C1 segment of cervical spinal cord (tissue), 14 donors: Measurements from ENCODE around the gene LRP10.
"Not testable (repeated sequence)": the region's sequence is repeated elsewhere in the genome, so short reads cannot be mapped to it uniquely, and the experiment has no call there.

Experiments
- DNase-seq, 14 donors: peaks; one replicate each; lab custom pipeline; 2025; lab: John Stamatoyannopoulos, UW

LRP10 gene

DNA sequence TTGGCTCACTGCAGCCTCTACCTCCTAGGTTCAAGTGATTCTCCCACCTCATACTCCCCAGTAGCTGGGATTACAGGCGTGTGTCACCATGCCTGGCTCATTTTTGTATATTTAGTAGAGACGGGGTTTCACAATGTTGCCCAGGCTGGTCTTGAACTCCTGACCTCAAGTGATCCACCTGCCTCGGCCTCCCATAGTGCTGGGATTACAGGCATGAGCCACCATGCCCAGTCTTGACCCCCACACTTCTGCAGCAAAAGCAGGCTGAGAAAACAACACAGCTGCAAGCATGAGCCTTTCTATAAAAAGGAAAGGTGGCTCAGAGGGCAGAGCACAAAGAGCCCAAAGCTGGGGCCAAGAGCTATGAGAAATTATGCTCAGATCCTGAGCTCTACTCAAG lies 11.2 kb upstream of the LRP10 start:
- not testable (repeated sequence) for DNase-seq

DNA sequence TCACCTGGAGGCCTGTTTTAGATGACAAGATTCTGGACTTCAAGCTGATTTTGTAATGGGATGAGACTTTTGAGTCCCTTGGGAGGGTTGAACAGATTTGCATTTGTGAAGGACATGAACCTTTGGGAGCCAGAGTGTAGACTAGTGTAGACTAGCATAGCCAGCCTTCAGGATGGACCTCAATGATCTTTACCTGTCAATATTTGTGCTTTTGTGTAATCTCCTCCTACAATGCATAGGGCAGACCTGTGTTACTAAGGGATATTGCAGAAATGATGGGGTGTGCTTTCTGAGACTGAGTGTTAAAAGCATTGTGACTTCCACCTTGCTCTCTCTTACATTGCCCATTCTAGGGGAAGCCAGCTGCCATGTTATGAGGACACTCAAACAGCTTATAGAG lies 9.9 kb upstream of the LRP10 start:
- no peak for DNase-seq

DNA sequence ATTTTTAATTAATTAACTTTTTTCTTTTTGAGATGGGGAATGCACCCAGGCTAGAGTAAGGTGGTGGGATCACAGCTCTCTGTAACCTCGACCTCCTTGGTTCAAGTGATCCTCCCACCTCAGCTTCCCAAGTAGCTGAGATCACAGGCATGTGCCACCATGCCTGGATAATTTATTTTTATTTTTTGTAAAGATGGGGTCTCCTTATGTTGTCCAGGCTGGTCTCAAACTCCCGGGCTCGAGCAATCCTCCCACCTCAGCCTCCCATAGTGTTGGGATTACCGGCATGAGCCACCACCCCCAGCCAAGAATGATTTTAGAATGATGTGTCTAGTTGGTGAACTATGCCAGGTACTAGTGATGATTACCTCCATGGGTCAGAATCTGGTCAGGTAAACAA lies 6.6 kb upstream of the LRP10 start:
- no peak for DNase-seq

DNA sequence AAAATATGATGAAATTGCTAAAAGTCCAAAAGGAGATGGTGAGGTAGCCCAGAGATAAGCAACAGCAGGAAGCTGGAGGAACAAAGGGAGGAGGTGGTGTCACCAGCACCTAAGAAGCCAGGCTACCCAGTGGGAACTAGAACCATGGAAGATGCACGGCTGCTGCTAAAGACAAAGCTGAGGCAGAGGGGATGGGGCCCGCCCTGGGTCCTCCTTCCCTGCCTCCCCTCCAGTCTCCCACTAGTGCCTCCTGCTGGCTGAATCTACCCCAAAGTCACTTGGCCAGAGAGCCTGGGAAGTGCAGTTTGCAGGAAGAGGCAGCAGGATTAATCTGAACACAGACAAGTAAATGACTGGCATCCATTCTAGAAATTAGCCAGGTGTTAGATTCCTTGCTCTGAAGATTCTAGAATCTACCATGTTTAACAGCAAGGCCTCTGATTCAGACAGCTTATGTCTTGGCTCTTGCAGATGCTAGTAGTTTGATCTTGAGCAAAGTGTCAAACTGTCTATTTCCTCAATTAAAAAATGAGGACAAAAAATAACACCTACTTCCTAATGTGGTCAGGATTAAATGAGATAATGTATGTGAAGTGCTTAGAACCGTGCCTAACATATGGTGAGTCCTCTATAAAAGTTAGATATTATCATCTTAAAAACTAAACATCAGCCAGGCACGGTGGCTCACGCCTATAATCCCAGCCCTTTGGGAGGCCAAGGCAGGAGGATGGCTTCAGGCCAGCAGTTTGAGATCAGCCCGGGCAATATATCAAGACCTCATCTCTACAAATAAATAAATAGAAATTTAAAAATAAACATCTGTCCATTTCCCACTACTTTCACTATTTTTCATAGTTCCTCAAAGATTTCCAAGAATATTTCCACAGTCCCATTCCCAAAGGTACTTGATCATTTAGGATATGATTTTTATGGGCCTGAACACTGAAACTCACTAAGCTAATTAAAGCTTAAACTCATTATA lies 5.8 kb upstream of the LRP10 start:
- DNase-seq: no peak

DNA sequence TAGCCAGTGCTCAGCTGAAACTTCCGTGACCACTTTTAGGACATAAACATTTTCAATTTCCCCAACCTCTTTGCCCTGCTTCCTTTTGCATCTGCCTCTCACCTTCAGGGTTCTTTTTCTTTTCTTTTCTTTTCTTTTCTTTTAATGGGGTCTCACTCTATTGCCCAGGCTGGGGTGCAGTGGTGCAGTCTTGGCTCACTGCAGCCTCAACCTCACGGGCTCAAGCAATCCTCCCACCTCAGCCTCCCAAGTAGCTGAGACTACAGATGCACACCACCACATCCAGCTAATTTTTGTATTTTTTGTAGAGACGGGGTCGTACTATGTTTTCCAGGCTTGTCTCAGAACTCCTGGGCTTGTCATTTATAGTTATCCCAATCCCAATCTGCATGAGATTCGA lies 4.7 kb upstream of the LRP10 start:
- no peak for DNase-seq

DNA sequence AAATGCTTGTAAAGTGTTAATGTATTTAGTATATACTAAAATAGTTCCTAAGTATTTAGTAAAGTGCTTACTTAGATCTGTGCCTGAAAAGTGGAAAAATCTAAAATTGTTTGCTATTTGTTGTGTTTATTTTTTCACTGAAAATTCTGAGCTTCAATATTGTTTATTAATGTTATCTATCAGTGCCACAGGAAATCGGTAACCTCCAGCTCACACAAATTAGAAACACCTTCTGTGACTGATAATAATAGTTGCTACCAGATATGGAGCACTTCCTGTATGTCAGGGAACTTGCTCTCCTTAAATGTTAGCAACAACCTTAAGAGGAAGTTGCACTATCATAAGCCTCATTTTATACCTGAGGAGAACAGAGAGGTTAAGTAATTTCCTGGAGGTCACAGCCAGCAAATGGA lies 723 bp upstream of the LRP10 start:
- no peak for DNase-seq

DNA sequence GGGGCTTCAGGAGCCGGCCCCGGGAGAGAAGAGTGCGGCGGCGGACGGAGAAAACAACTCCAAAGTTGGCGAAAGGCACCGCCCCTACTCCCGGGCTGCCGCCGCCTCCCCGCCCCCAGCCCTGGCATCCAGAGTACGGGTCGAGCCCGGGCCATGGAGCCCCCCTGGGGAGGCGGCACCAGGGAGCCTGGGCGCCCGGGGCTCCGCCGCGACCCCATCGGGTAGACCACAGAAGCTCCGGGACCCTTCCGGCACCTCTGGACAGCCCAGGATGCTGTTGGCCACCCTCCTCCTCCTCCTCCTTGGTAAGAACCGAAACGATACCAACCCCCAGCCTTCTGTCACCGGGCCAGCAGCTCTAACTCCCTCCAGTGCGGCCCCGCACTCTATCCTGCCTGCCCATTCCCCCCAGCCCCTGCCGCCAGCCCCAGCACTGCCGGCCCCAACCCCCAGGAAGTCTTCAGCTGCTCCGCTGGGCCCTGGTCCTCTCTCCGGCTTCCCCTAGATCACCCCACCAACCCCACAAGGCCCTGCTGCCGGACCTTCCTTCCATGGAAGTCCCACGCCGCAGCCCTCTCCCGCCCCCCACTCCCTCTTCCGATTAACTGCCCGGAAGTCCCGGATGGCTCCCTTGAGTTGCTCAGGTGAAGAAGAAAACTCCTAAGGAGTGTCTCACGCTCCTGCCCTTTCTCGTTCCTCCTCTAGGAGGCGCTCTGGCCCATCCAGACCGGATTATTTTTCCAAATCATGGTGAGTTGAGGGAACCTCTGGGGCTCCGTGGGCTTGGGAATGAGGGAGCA lies 693 bp downstream of the LRP10 start:
- DNase-seq: peak in 11 of 14 donors; percentile 30 to 79 (median 71)

DNA sequence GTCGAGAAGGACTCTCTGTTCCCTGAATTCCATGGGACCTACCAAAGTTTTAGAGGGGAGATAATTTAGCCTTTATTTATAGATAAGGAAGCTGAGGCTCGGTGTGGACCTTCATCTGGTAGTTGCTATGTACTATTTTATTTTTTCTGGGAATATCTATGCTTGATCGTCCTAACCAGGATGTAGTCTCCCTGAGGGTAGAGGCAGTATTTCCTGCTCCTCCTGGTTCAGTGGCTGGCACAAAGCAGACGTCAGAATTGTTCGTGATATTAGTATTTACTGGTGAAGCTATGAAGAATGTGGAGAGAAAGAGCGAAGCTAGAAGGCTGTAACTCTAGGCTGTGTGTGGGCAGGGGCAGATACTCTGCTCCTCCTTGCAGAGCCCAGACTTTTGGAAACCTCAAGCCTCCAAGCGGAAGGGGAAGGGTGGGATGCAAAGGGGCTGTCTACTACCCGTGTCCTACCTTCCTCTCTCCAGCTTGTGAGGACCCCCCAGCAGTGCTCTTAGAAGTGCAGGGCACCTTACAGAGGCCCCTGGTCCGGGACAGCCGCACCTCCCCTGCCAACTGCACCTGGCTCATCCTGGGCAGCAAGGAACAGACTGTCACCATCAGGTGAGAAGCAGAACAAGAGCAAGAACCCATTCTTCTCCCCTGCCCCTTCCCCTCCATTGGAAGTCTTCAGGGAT lies 1.4 kb downstream of the LRP10 start:
- DNase-seq: no peak

DNA sequence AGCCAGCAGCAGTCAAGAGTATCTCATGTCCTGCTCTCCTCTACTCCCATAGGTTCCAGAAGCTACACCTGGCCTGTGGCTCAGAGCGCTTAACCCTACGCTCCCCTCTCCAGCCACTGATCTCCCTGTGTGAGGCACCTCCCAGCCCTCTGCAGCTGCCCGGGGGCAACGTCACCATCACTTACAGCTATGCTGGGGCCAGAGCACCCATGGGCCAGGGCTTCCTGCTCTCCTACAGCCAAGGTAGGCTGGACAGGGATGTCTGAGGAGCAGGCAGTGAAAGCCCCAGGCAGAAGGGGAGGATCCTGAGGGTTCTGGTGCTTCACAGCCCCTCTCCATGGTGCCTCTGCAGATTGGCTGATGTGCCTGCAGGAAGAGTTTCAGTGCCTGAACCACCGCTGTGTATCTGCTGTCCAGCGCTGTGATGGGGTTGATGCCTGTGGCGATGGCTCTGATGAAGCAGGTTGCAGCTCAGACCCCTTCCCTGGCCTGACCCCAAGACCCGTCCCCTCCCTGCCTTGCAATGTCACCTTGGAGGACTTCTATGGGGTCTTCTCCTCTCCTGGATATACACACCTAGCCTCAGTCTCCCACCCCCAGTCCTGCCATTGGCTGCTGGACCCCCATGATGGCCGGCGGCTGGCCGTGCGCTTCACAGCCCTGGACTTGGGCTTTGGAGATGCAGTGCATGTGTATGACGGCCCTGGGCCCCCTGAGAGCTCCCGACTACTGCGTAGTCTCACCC lies 3.6 kb downstream of the LRP10 start:
- no peak for DNase-seq

DNA sequence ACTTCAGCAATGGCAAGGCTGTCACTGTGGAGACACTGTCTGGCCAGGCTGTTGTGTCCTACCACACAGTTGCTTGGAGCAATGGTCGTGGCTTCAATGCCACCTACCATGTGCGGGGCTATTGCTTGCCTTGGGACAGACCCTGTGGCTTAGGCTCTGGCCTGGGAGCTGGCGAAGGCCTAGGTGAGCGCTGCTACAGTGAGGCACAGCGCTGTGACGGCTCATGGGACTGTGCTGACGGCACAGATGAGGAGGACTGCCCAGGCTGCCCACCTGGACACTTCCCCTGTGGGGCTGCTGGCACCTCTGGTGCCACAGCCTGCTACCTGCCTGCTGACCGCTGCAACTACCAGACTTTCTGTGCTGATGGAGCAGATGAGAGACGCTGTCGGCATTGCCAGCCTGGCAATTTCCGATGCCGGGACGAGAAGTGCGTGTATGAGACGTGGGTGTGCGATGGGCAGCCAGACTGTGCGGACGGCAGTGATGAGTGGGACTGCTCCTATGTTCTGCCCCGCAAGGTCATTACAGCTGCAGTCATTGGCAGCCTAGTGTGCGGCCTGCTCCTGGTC lies 4.3 kb downstream of the LRP10 start:
- DNase-seq: no peak

DNA sequence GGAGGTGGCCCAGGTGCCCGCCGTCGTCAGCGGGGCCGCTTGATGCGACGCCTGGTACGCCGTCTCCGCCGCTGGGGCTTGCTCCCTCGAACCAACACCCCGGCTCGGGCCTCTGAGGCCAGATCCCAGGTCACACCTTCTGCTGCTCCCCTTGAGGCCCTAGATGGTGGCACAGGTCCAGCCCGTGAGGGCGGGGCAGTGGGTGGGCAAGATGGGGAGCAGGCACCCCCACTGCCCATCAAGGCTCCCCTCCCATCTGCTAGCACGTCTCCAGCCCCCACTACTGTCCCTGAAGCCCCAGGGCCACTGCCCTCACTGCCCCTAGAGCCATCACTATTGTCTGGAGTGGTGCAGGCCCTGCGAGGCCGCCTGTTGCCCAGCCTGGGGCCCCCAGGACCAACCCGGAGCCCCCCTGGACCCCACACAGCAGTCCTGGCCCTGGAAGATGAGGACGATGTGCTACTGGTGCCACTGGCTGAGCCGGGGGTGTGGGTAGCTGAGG lies 5.5 kb downstream of the LRP10 start:
- DNase-seq: no peak

DNA sequence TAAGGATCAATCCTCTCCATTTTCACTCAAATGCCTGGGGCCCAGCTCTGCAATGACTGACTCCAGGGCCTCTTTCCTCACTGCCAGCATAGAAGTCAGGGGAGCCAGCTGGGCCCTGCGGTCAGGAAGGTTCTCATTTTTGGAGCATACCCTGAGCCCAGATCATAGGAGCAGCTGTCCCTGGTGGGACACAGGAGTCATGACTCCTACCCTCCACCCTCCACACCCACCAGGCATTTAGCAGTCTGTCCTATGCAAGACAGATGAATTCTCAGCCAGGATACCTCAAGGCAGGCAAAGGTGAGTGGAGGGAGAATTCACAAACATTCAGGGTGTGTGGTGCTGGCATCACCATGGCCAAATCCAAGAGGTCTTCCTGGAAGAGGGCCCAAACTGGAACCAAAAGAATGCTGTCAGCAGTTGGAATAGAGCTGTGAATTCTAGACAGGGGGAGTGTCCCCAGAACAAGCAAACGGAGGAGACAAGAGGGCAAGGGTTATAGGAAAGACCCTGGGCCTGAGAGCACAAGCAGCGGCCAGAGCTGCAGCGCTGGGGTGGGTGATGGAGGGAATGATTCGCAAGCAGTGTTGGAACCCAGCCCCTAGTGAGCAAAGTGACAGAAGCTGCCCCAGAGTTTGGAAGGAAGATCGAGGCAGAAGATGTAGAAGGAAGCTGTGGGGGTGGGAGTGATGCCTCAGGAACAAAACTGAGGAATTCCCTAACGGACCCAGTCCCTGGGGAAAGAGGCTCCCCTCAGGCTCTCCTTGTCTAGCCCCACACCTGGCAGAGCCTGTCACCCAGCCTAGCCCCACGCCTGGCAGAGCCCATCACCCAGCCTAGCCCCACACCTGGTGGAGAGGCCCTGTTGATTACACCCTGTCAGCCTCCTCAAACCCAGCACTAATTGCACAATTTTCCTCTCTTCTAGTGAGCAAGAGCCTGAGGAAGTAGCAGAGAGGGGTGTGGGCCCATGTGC lies 7.0 kb downstream of the LRP10 start:
- DNase-seq: no peak

DNA sequence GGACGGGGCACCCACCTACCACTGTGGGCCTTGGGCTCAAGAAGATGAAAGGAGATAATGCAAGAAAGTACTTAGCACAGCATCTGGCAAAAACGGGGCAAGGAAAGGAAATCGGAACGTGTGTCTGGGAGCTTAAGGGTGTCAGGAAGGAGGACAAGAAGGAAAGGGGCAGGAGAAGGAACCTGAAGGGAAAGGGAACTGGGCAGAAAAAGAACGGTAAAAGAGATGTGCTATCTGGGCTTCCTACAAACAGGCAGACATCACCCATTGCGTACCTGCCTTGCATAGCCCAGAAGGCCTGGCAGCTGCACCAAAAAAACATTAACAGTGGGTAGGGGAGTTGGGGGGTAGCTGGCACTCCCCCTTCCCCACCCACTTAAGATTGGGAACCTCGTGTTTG lies 10.5 kb downstream of the LRP10 start:
- DNase-seq: no peak

DNA sequence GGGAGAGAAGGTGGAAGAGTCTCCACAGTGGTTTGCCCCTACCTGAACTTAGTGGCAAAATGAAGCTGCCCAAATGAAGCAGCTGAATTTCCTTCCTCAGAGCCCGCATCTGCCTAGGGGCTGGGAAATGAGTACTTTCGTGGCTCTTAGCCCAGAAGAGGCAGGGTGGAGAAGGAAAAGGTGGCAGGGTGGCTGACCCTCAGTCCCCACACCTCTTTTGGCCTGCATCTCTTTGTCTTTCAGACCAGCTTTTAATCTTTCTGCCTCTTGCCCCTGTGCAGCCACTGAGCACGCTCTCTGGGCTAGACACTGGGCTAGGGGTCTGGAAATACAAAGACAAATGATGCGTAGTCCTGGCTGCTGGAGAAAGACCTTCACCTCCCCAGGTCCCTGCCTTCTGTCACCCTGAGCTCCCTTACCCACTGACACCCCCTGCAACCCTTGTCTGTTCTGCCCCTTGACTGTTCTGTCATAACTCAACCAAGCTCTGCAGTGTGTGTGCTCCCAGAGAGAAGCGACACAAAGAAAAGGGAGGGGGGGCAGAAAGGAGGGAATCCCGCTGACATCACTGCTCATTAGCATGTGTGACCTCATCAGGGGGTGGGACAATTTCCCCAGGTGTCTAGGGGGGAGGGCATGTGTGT lies 11.1 kb downstream of the LRP10 start:
- DNase-seq: peak in 3 of 14 donors; percentile 18 to 83 (median 32)

DNA sequence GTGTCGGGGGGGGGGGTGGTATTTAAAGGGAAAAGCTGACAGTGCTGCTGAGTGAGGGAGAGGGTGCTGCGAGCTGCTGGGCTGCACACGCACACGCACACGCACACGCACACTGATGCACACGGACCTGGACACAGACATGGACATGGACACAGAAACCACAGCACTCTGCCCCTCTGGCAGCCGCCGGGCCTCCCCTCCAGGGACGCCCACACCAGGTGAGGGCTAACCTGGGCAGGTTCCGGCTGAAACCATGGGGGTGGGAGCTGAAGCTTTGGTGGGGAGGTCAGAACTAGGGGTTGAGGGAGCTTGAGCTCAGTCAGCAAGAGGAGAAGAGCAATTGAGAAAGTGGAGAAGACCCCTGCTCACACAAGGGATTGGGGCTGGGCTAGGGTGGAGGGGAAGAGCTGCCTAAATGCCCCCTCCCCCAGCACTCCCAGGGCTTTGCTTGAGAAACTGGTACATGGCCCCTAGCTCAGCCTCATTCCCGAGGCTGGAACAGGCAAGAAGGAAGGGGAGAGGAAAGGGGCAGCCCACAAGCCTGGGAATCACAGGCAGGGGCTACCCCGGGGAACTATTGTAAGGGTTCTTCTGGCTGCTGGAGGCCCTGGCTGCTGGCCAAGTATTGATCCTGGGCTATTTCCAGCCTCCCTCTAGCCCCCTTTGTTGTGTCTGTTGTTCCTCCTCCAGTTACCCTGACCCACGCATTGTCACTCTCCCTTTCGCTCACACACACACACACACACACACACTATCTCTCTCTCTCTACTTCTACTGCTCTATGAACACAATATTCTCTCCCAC lies 11.8 kb downstream of the LRP10 start, which contains the start of gene REM2:
REM2 (plus strand) TSS at position 50 of the 804 bp plus-strand sequence; CDS start at position 116, 66 bp downstream.
- peak in 1 of 14 donors; percentile 41 for DNase-seq

DNA sequence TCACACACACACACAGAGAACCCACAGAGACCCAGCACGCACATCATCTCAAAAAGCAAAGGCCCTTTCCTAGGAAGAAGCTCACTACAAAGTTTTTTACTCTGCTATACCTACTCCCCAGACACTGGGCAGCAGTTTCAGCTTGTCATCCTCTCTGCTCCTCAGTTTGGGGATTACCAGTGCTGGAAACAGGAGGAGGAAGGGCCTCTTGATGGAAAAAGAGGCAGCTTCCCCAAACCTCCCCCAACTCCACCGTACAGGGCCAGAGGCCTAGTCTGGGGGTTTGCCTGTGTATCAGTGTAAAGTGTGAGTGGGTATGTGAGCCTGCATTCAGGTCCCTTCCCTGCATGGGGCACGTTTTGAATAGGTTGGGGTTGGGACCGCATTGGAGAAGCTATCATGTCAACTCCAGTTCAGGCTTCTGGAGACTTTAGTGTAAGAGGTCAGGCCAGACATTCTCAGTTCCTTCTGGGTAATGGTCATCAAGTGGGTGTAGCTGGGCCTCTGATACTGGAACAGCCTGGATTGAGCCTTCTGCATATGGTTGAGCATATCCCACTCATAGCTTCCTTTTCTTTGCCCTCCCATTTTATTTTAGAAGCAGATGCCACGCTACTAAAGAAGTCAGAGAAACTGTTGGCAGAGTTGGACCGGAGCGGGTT lies 12.7 kb downstream of the LRP10 start:
- no peak for DNase-seq

DNA sequence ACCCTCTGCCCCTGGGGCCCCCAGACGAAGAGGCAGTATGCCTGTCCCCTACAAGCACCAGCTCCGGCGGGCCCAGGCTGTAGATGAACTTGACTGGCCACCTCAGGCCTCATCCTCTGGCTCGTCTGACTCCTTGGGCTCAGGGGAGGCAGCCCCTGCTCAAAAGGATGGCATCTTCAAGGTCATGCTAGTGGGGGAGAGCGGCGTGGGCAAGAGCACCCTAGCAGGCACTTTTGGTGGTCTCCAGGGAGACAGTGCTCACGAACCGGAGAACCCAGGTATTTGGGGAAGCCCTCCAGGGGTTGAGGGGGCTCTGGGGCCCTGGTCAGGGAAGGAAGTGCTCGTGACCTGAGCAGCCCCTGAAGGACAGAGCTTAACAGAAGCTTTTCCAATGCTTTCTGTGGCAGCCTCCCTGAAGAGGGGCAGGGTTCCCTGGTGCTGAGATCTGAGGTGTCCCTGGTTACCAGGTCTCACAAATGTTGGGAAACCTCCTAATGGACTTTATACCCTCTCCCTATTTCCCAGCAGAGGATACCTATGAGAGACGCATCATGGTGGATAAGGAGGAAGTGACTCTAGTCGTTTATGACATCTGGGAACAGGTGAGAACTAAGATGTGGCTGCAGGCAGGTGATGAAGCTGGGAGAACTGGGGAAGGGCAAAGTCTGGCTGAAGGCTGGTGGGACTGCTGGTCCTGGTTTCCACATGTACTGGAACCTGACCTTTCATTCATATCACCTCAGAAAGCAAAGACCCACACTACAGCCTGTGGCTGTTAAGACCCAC lies 13.4 kb downstream of the LRP10 start:
- no peak for DNase-seq
